ENCODE data around the gene MRPS27. TPM values are rescaled to one million over a fixed set of nuclear protein-coding genes. Genes with fewer than 3 reads are reported as not detected.

MRPS27 gene
- total RNA-seq, 1 donor from 2014 or later, result 28.2 TPM

- Histone ChIP-seq H3K27ac (peak overlapping the region; percentile 79 to 84), H3K4me1 (peaks cover 30 to 47% of the 10 kb centered on the region in 2 donors), H3K4me3 (no peak overlapping the region), H3K27me3 (no peaks in the 10 kb centered on the region), H3K9me3 (no peaks in the 10 kb centered on the region), H3K36me3 (no peaks in the 10 kb centered on the region)
- no peak for TF ChIP-seq CTCF (IDR thresholded peaks at IDR 0.05)
- intact Hi-C loops (cut with DNase I), result no loop called here
- DNase-seq (ENCODE audit: low spot score in 2 of 2), result no peak
Measured at GRCh38 chr5:72243706-72244105, 76.3 kb downstream of the MRPS27 start.

GRCh38 chr5:72242796-72243475 lies 77.1 kb downstream of the MRPS27 start:
- no peak overlapping the region for H3K4me3 ChIP-seq
- H3K36me3 ChIP-seq, result no peaks in the 10 kb centered on the region
- no peak for DNase-seq (ENCODE audit: low spot score in 2 of 2)
- TF ChIP-seq CTCF (IDR thresholded peaks at IDR 0.05), result no peak
- H3K9me3 ChIP-seq, result no peaks in the 10 kb centered on the region
- H3K27me3 ChIP-seq, result no peaks in the 10 kb centered on the region
- H3K4me1 ChIP-seq, result peaks cover 29 to 45% of the 10 kb centered on the region in 2 donors
- peak overlapping the region in 1 of 2 donors; percentile 38 for H3K27ac ChIP-seq
- intact Hi-C loops (cut with DNase I), result no loop called here

GRCh38 chr5:72241346-72242003 lies 78.6 kb downstream of the MRPS27 start:
- Histone ChIP-seq H3K27me3 (no peaks in the 10 kb centered on the region), H3K4me1 (peaks cover 17 to 32% of the 10 kb centered on the region in 2 donors), H3K36me3 (peaks cover 0 to 9% of the 10 kb centered on the region in 2 donors), H3K9me3 (no peaks in the 10 kb centered on the region), H3K27ac (no peak overlapping the region), H3K4me3 (no peak overlapping the region)
- intact Hi-C loops (cut with DNase I), result no loop called here
- TF ChIP-seq CTCF (IDR thresholded peaks at IDR 0.05), result no peak
- DNase-seq (ENCODE audit: low spot score in 2 of 2), result no peak

- H3K27ac ChIP-seq, result no peak overlapping the region
- TF ChIP-seq CTCF (IDR thresholded peaks at IDR 0.05), result no peak
- H3K36me3 ChIP-seq, result peaks cover 0 to 9% of the 10 kb centered on the region in 2 donors
- peaks cover 0 to 19% of the 10 kb centered on the region in 2 donors for H3K4me1 ChIP-seq
- intact Hi-C loops (cut with DNase I), result no loop called here
- no peak overlapping the region for H3K4me3 ChIP-seq
- DNase-seq (ENCODE audit: low spot score in 2 of 2), result no peak
- no peaks in the 10 kb centered on the region for H3K27me3 ChIP-seq
- H3K9me3 ChIP-seq, result no peaks in the 10 kb centered on the region
Measured at GRCh38 chr5:72238712-72239445, 81.2 kb downstream of the MRPS27 start.

- Histone ChIP-seq H3K36me3 (peaks cover 0 to 9% of the 10 kb centered on the region in 2 donors), H3K27ac (no peak overlapping the region), H3K4me1 (peaks cover 0 to 26% of the 10 kb centered on the region in 2 donors), H3K27me3 (no peaks in the 10 kb centered on the region), H3K9me3 (no peaks in the 10 kb centered on the region), H3K4me3 (no peak overlapping the region)
- intact Hi-C loops (cut with DNase I), result no loop called here
- no peak for DNase-seq (ENCODE audit: low spot score in 2 of 2)
- TF ChIP-seq CTCF (IDR thresholded peaks at IDR 0.05), result no peak
Measured at GRCh38 chr5:72237879-72238278, 82.2 kb downstream of the MRPS27 start.

Measured in ascending aorta (tissue), 2 donors.